Peyer's patch (tissue), 4 donors: ENCODE results near the gene LRFN5.

ENCODE experiments used
- POLR2A ChIP-seq, 2 donors: fragments of 450-650 bp; IDR thresholded peaks; one replicate each; pipeline ENCODE4 v1.5.1; 2017; ENCODE audit warnings: antibody characterized with exemption in 2 of 2, mild to moderate bottlenecking in 2 of 2, moderate library complexity in 2 of 2
- TF ChIP-seq, protein P1 (sequence below), 6 experiments: fragments of 450-650 bp in 4 of 6; fragments of 200-600 bp in 2 of 6; sonication (generic) in 1 of 6; IDR thresholded peaks; one replicate each; pipeline ENCODE4 v1.5.1; 2017 to 2019; ENCODE audit warnings: antibody characterized with exemption in 6 of 6, mild to moderate bottlenecking in 3 of 6, moderate library complexity in 1 of 6

DNA sequence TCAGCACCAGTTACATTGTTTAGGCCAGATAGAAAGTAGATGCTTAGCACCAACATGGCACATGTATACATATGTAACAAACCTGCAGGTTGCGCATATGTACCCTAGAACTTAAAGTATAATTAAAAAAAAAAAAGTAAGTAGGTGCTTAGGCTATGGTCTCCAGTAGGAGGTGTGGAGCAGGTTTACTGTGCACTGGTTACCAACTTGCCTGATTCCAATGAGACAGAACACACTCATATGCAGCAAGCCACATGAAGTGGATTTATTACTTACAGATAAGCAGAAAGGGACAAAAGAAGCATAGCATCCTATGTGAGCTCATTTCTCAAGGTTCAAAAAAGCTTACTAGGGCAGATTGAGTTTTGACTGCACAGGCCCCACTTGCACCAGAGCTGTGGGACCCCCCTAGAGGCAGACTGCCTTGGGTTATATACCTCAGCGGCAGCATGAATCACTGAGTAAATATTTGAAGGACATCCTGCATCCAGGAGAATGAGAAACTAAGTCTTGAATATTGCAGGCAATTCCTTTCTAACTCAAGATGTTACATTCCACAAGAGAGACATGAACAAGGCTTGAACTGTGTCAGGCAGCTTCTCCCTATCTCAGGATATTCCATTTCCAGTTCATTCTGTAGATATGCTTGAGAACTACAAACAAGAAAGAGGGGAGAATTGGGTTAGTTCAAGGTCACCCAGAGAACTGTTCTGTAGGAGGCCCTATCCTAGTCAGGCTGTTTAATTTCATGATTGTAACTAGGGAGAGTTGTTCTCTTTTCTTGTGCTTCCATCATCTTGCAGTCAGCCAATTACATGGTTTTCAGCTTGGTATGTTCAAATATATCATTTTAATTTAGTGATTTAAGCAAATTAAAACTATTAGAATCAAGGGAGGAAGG, 30.1 kb downstream of the LRFN5 start:
- TF ChIP-seq, protein P1, sequence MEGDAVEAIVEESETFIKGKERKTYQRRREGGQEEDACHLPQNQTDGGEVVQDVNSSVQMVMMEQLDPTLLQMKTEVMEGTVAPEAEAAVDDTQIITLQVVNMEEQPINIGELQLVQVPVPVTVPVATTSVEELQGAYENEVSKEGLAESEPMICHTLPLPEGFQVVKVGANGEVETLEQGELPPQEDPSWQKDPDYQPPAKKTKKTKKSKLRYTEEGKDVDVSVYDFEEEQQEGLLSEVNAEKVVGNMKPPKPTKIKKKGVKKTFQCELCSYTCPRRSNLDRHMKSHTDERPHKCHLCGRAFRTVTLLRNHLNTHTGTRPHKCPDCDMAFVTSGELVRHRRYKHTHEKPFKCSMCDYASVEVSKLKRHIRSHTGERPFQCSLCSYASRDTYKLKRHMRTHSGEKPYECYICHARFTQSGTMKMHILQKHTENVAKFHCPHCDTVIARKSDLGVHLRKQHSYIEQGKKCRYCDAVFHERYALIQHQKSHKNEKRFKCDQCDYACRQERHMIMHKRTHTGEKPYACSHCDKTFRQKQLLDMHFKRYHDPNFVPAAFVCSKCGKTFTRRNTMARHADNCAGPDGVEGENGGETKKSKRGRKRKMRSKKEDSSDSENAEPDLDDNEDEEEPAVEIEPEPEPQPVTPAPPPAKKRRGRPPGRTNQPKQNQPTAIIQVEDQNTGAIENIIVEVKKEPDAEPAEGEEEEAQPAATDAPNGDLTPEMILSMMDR (IDR thresholded peaks at IDR 0.05): no peak
- no peak for TF ChIP-seq POLR2A (IDR thresholded peaks at IDR 0.05)
